Measurements from ENCODE around the gene CACNA1C. TPM values are rescaled to one million over a fixed set of nuclear protein-coding genes. Genes with fewer than 3 reads are reported as not detected.

The CACNA1C gene
- total RNA-seq, 4 donors from 2014 or later, result 9.7 to 42.1 (median 18.1) TPM

DNA sequence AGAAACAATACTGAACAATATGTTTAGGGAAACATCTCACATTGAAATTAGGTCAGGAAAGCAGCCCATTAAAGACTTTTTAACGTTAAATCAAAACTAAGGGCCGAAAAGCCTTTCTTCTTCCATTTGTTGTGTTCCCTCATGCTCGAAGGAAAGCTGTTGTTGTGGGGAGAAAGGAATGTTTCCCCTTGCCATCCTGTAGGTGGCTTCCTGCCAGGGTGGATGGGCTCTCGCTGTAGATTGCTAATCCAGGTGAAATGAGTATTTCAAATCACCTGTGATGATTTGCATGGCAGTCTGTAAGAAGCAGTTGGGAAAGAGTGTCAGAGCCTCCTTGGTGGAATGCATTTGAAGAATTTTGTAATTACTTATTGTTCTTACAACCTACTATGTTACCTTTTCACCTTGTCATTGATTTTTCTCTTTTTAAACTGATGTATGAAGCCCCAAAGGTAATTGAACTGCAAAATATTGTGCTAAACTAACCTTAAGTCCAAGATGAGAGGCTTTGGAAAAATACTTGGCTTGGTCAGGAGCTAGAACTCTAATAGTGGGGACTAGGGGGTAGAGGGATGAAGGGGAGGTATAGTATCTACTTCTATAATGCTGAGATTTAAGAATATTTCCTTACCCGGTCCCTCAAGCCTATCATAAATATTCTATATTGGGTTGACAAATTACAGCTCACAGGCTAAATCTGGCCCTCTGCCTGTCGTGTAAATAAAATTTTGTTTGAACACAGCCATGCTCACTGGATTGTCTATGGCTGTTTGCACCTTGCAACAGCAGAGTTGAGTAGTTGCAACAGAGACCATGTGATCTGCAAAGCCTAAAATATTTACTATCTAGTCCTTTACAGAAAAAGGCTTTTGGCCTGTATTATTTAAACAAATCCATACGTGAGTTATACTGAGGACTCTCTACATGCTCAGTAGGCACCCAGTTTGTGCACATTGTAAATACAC lies 40.9 kb upstream of the CACNA1C start:
- no peaks in the 10 kb centered on the region for H3K9me3 ChIP-seq
- TF ChIP-seq POLR2A (IDR thresholded peaks at IDR 0.05) (no peak), CTCF (IDR thresholded peaks at IDR 0.05) (no peak)
- no peak overlapping the region for H3K4me3 ChIP-seq
- H3K36me3 ChIP-seq, result no peaks in the 10 kb centered on the region
- no peak for DNase-seq
- H3K27ac ChIP-seq, result no peak overlapping the region
- no peaks in the 10 kb centered on the region for H3K27me3 ChIP-seq
- peaks cover 0 to 12% (median 0%) of the 10 kb centered on the region in 4 donors for H3K4me1 ChIP-seq

- TF ChIP-seq CTCF (IDR thresholded peaks at IDR 0.05) (no peak), POLR2A (IDR thresholded peaks at IDR 0.05) (no peak)
- no peak for DNase-seq
- no peaks in the 10 kb centered on the region for H3K27me3 ChIP-seq
- H3K4me3 ChIP-seq, result no peak overlapping the region
- H3K36me3 ChIP-seq, result no peaks in the 10 kb centered on the region
- H3K4me1 ChIP-seq, result peaks cover 0 to 12% (median 0%) of the 10 kb centered on the region in 4 donors
- no peaks in the 10 kb centered on the region for H3K9me3 ChIP-seq
- H3K27ac ChIP-seq, result peak overlapping the region in 2 of 4 donors; percentile 17 to 42
Measured at GRCh38 chr12:2013086-2013485, 39.7 kb upstream of the CACNA1C start.

GRCh38 chr12:2013527-2014223 lies 39.1 kb upstream of the CACNA1C start:
- Histone ChIP-seq H3K27ac (peak overlapping the region in 3 of 4 donors; percentile 17 to 42 (median 39)), H3K4me1 (peaks cover 0 to 12% (median 0%) of the 10 kb centered on the region in 4 donors), H3K4me3 (no peak overlapping the region), H3K36me3 (no peaks in the 10 kb centered on the region), H3K27me3 (no peaks in the 10 kb centered on the region), H3K9me3 (no peaks in the 10 kb centered on the region)
- TF ChIP-seq CTCF (IDR thresholded peaks at IDR 0.05) (no peak), POLR2A (IDR thresholded peaks at IDR 0.05) (no peak)
- no peak for DNase-seq

- Histone ChIP-seq H3K36me3 (no peaks in the 10 kb centered on the region), H3K27me3 (no peaks in the 10 kb centered on the region), H3K27ac (peak overlapping the region in 1 of 4 donors; percentile 42), H3K4me1 (peaks cover 0 to 12% (median 0%) of the 10 kb centered on the region in 4 donors), H3K9me3 (no peaks in the 10 kb centered on the region), H3K4me3 (no peak overlapping the region)
- TF ChIP-seq CTCF (IDR thresholded peaks at IDR 0.05), result no peak
- DNase-seq, result no peak
Measured at GRCh38 chr12:2014231-2014630, 38.6 kb upstream of the CACNA1C start.

GRCh38 chr12:2016862-2017545 lies 35.8 kb upstream of the CACNA1C start:
- Histone ChIP-seq H3K27ac (no peak overlapping the region), H3K9me3 (no peaks in the 10 kb centered on the region), H3K4me3 (no peak overlapping the region), H3K36me3 (no peaks in the 10 kb centered on the region), H3K4me1 (peaks cover 0 to 12% (median 0%) of the 10 kb centered on the region in 4 donors), H3K27me3 (no peaks in the 10 kb centered on the region)
- DNase-seq, result no peak
- TF ChIP-seq CTCF (IDR thresholded peaks at IDR 0.05), result no peak
- TF ChIP-seq POLR2A (IDR thresholded peaks at IDR 0.05), result no peak
